AG08396 (cell line): ENCODE data around the gene KSR1.
"Not testable (repeated sequence)": the region's sequence is repeated elsewhere in the genome, so short reads cannot be mapped to it uniquely, and the experiment has no call there.

Experiments used
- DNase-seq: peaks from one replicate; pipeline ENCODE4 v3.0.0; 2012; ENCODE audit warnings: low spot score, mixed read lengths

The KSR1 gene

DNA sequence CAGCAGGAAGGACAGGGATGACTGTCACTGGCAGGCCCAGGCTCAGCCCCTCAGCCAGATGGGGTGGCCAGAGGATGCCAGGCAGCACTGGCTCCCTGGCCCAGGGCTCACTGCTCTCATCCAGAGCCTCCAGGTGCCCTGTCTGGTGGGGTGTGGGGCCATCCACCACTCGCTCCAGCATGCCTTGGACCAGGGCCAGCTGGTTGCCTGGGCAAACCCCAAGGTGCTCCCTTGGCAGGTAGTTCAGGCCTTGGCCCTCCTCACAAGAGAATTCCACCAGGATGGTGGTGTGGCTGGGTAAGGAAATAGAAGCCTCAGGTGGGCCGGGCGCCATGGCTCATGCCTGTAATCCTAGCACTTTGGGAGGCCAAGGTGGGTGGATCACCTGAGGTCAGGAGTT, 204.2 kb downstream of the KSR1 start:
- DNase-seq: no peak

DNA sequence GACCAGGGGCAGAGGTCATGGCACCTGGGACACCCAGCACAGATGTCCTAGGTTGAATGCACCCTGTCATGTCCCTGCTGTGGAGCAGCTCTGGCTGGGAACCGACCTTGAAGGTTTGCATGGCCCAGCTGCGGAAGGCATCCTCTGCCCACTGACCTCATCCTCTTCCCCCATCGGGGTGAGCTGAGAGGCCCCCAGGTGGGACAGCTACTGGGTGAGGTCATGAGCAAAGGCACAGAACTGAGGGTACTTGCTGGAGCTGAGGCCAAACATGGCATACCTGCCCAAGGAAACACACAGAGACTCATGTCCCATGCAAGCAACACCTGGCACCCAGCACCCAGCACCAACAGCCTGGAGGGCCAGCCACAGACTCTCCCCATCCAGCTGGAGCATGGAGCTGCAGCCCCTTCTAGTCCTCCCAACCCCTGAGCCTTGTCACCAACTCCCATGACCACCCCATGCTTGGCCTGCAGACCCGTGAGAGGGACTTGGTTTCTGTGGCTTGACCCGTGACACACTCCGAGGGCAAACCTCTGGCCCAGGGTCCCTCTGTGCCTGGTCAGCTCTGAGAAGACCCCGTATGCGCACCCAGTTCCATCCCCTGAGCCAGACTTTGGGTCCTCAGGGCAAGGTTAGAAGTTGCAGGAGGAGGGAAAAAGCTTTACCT, 207.8 kb downstream of the KSR1 start:
- DNase-seq: no peak

DNA sequence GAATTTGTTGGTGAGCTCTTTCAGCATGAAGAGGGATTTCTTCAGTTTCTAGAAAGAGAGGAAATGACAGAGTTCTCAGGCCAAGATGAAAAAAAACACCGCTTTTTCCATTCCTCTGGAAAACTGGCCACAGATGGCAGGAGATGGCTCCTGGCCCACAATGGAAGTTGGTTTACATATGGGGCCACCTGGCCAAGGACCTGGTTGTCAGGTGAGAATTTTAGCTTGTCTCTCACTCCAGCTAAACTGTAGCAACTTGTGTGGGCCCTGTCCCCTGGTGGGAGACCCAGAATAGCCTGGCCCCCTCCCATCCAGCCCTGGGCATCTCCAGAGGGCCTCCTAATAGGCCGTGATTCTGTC, 208.3 kb downstream of the KSR1 start:
- no peak for DNase-seq

DNA sequence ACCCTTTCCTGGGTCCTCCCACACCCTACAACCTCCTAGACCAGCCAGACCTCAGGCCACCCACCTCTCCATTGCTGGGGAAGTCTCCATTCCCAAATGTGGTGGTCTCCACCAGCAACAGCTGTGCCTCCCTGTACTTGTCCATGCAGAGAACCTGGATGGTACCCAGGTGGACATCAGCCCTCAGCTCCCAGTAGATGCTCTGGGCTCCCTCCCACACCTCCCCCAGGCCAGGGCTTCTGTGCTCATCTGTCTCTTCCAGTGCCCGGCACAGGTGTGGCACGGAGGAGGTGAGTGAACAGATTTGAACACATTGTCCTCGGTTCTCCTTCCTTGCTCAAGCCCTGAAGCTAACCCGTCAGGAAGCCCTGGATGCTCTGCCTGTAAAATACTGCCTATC, 209.3 kb downstream of the KSR1 start:
- no peak for DNase-seq

DNA sequence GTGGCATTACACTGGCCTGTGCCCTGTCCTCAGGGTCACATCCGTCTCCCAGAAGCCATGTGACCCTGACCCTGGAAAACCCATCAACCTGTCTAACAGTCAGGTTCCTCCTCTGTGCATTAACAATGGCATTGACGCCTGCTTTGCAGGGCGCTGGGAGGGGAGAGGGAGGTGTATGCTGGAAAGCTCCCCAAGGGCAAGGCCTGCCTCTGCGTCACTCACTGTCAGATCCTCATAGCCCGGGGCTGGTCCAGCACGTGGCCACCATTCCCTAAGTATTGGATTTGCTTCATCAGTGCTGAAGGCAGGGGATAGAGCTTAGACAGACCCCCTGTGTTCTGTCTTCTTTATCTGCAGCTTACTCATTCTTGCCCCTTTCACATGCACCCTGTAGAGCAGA, 210.0 kb downstream of the KSR1 start:
- not testable (repeated sequence) for DNase-seq

DNA sequence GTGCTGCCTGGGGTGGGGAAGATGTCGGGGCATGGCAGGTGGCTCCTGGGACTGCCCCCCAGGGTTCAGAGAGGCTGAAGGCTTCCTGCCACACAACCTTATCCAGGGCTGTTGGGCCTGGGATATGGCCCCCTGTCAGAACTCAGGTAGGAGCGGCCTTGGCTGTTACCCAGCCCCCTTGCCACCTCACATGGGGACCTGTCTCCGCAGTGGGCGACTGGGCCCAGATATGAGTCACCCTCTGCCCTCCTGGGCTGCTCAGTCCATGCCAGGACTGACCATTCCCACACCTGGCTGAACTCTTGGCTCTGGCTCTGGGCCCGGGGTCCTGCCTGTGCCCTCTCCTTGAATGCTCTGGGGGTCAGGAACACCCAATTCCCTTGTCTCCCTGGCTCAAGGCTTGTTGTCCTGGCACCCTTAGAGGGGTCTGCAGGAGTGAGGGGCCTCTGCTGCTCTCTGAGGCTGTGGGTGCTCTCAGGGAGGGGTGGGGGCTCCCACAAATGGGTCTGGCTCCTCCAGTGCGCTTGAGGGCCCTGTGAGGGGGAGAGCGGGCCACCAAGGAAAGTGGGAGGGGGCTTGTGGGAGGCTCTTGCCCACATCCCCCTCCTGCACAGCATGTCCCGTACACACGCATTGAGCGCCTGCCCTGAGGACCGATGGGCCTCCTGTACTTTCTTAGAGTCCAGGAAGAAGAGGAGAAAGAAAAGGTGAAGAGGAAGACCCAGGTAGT, 210.7 kb downstream of the KSR1 start:
- no peak for DNase-seq

DNA sequence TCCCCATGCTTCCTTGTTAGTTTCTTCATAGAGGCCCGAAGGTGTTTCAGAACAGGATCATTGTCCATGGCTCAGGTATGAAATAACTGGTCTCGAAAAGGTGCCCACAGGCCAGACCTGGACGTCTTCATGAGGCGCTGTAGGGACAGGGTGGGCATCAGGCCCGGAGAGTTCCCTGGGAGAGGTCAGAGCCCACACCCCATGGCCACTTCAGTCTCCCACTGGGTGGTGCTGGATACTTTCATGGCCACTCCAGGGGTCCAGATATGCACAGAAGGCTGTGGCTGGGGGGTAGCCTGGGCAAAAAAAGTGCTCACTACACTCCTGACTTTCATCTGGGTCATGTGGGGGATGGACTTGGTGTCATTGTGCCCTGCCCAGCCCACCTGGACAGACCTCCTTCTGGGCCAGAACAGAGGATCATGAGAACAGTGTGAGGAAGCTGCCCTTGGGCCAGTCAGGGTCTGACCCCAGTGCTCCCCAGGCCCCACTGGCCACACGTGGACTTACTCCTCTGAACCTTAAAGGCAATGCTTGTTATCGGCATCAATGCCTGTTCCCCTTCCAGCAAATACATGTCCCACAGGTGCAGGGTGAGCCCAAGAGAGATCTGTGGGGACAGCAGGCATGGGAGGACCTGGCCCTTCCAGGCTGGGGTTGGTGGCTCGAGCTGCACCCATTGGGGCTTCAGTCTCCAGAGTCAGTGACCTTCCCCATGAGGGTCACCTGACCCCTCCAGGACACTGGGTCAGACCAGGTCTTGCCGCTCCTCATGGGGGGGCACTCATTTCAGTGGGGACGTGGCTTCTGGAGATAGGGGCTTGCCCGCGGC, 211.6 kb downstream of the KSR1 start:
- DNase-seq: no peak

DNA sequence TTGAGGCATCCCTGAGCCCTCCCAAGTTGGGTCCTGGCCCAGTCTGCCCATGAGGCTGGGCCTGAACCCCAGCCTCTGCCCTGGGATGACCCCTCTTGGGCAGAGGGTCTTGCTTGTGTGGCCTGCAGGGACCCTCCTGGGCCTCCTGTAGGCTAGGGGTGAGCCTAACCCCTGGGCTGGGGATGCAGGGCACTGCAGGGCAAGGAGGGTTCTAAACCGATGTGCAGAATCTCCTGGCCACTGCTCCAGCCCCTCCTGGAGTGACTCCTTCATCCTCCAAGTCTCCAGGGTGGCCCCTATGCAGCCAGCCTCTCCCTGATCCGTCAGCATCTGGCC, 212.2 kb downstream of the KSR1 start:
- DNase-seq: no peak

DNA sequence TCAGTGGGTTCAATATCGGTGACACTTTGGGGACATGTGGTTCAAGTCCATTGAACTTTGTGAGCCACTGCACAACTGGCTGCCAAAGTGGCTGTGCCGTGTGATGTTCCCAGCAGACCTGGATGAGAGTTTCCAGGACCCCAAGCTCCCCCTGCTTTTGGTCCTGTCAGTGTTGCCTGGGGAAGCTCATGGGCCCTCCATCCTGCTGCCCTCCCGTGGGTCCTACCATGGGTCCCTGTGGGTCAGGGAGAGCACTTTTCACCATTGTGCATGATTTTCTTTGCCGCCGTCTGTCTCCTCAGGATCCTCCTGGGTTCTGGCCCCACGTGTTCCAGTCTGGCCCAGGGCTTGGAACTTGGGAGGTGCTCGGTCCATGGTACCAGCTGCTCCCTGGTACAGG, 212.9 kb downstream of the KSR1 start:
- no peak for DNase-seq

DNA sequence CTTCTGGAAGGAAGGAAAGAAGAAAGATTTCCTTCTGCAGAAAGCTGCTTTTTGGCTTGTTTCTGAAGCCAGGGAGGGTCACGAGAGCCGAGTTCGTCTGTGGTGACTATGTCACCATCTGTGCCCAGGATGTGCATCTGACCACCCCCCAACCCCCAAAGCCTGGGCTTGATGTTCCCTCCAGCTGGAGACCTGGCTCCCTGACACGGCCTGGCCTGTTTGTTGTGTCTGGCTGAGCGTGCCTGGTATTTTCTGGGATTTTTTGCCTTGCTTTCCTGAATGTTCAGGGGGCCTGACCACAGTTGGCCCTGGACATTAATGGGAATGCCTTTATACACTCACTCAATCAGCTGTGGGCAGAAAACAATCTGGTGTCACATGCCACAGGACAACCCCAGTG, 213.6 kb downstream of the KSR1 start:
- no peak for DNase-seq

DNA sequence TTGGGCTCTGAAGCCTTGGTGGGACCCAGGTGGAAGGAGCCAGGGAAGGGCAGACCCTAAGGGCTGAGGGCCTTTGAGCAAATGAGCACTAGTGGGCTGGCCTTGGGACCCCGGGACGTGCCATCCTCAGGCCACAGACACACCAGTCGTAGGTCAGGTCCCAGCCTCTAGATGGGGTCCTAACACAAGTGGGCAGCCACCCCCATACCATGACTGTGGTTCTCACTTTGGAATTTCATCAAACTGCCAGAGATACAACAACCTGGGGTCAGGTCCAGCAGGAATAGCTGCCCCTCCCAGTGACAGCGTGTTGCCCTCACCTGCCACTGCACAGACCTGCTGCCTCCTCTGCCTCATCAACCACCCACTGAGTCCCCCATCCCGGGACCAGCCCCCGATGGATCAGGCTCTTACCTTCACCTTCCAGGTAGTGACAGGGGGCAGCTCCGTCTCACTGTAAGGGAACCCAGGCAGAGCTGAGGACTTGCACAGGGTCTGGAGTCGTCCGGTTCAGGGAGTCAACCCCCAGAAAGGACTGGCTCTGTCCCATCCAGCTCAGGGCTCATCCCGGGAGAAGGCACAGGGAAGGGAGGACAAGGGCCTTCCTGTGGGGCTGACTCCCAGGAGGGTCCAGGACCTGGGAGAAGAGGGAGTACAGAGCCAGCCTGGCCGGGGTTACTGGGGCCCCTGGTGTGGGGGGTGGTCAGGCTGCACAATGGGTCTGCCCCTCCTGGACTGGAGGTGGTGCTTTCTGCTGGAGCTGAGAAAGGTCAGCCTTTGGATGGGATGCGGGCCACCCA, 214.7 kb downstream of the KSR1 start:
- DNase-seq: no peak

DNA sequence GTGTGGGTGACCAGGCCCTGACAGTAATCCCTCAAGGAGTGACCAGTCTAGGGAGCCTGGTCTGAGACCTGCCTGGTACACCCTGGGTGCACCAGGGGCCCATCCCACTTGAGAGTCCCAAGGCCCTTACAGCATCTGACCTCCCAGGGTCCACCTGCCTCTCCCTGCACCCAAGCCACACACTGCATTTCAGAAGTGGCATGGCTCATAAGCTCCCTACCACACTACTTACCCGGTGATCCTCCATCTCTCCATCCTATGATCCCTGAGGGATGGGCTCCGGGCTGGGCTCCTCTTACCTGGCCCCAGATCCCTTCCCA, 215.3 kb downstream of the KSR1 start:
- DNase-seq: no peak

DNA sequence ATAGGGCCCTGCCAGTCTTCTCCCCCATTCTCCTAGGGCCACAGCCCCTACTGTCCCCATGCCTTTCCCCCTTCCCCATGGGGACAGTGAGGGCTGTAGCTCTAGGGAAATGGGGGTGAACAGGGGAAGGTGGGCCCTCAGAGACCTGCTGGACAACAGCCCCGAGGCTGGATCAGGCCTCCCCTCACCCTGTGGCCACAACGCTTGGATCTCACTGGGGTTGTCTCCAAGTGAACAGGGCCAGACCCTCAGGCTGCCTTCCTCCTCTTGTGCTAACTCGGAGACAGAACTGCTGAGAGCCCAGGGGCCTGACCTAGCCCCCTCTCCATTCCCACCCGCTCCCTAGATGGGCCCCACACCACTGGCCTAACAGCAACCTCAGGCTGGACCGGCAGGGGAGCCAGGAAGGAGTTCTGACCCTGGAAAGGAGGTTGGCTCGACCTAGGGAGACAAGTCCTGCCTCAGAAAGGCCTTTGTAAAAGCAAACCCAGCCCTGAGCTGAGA, 215.8 kb downstream of the KSR1 start:
- DNase-seq: not testable (repeated sequence)

DNA sequence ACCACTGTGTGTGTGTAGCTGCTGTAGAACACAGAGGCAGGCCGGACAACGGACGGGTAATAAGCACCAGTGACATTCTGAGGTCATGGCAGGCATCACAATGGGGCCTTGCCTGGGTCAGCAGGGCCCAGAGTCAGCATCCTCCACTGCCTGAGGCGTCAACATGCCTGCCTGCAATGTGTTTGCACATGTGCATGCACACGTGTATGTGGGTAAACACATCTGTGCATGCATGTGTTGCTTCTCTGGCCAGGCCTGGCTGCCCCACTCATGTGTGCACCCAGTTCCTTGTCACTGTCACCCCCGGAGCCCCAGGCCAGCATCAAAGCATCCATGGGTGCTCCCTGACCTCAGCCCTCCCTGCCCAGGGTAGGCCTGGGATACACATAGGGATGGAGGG, 218.1 kb downstream of the KSR1 start:
- DNase-seq: no peak
